Measurements from ENCODE around the gene GH2. TPM values are rescaled to one million over a fixed set of nuclear protein-coding genes. Genes with fewer than 3 reads are reported as not detected.
A peak's percentile ranks its signal among the peaks of the same experiment; 100 is the strongest.

The GH2 gene
- total RNA-seq, 1 experiment from 2014 or later: not detected

DNA sequence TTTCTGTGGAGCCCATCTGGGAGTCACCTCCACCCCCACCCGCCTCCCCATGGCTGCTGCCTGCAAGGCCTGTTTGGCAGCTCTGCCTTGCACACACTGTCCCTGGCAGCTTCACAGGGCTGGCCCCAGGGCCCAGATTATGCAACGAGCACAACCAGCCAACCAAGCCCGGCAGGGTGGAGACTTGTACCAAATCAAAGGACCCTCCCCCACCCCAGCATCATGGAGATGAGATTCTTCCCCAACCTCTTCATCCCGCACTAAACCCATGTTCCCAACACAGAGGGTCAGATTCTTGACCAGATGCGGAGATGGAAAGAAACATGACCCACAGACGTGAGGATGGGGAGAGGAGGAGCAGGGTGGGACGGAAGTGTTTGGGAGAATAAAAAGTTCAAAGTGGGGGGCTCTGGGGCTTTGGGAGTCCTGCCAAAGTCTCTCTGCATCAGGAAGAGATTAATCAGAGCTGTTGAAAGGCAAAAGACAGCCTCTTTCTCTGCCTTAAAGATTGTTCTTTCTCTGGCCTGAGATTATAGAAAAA, 43.0 kb downstream of the GH2 start:
- H3K36me3 ChIP-seq (ENCODE audit: low read depth, low read length): peaks cover 22% of the 10 kb centered on the region; the same call in 1 of the 2 replicates
- H3K9me3 ChIP-seq (ENCODE audit: low read length): no peaks in the 10 kb centered on the region
- intact Hi-C loops (cut with micrococcal nuclease): no loop called here
- ATAC-seq: no peak
- H3K9me2 ChIP-seq (replicated peaks; ENCODE audit: low read length): no peaks in the 10 kb centered on the region
- no peak overlapping the region for H3K27ac ChIP-seq (ENCODE audit: low read length)
- ChIA-PET CTCF (interaction anchor here (0.6 kb wide), 1 partner anchor 10 kb away, joined by 3 read pairs; no protein-coding TSS in a partner anchor), POLR2A (ENCODE audit: unreplicated experiment) (no interaction called here)
- peak; percentile 75 for DNase-seq
- no peak overlapping the region for H2AFZ ChIP-seq (ENCODE audit: low read length)
- BruUV-seq (replicated peaks): no TSS peak
- peaks cover 58% of the 10 kb centered on the region for H3K79me2 ChIP-seq (ENCODE audit: low read length)
- no peaks in the 10 kb centered on the region for H3K27me3 ChIP-seq (ENCODE audit: low read length)
- peaks cover 33% of the 10 kb centered on the region for H3K4me1 ChIP-seq (ENCODE audit: insufficient read depth, low read length)
- H3K4me2 ChIP-seq (ENCODE audit: low read length): peak overlapping the region; percentile 66
- no peak overlapping the region for H3K9ac ChIP-seq (ENCODE audit: low read length)
- TF ChIP-seq EZH2phosphoT487 (IDR thresholded peaks at IDR 0.05; ENCODE audit: borderline replicate concordance, low read length) (no peak), EZH2 (IDR thresholded peaks at IDR 0.05; ENCODE audit: low read length, unreplicated experiment) (no peak)
- TF ChIP-seq, protein P1, sequence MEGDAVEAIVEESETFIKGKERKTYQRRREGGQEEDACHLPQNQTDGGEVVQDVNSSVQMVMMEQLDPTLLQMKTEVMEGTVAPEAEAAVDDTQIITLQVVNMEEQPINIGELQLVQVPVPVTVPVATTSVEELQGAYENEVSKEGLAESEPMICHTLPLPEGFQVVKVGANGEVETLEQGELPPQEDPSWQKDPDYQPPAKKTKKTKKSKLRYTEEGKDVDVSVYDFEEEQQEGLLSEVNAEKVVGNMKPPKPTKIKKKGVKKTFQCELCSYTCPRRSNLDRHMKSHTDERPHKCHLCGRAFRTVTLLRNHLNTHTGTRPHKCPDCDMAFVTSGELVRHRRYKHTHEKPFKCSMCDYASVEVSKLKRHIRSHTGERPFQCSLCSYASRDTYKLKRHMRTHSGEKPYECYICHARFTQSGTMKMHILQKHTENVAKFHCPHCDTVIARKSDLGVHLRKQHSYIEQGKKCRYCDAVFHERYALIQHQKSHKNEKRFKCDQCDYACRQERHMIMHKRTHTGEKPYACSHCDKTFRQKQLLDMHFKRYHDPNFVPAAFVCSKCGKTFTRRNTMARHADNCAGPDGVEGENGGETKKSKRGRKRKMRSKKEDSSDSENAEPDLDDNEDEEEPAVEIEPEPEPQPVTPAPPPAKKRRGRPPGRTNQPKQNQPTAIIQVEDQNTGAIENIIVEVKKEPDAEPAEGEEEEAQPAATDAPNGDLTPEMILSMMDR (conservative IDR thresholded peaks at IDR 0.05; ENCODE audit: low read depth, low read length): no peak
- H4K20me1 ChIP-seq (ENCODE audit: low read length): 0 out of 2 replicates have a peak, but pooled peaks cover 6% of the 10 kb centered on the region
- H3K4me3 ChIP-seq (ENCODE audit: low read length): peak overlapping the region; percentile 14; the same call in 1 of the 2 replicates
- H3F3A ChIP-seq (ENCODE audit: low read length, unreplicated experiment): no peaks in the 10 kb centered on the region

DNA sequence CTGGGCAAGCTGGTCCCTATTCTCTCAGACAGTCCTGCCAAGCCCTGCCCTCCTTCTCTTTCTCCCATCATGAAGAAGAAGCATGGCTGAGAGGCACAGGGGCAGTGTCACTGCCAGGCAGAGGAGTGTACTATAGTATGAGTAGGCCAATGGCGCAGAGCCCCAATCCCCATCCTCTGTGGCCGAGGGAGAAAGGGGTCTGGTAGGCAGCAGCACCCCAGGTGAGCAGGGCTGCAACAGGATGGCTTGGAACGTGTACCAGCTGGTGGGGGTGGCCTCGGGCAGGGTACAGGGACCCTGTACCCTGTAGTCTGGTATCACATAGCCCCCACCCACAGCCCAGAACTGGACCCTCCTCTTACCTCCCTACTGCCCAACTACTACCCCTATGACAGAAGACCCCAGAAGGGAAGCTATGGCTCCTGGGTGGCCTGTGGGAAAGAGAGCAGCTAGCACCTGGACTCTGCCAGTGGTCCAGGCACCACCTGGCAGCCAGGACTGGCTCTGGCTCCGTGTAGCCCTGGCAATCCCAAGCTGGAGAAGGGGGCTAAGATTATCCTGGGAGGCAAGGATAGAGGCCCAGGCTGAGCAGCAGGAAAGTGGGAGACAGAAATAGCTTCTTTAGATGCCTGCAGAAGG, 43.7 kb downstream of the GH2 start:
- peaks cover 28% of the 10 kb centered on the region; the same call in 1 of the 2 replicates for H3K36me3 ChIP-seq (ENCODE audit: low read depth, low read length)
- H3K4me3 ChIP-seq (ENCODE audit: low read length): peak overlapping the region; percentile 14; the same call in 1 of the 2 replicates
- CTCF ChIA-PET: no interaction called here
- no peaks in the 10 kb centered on the region for H3K27me3 ChIP-seq (ENCODE audit: low read length)
- H3K4me1 ChIP-seq (ENCODE audit: insufficient read depth, low read length): peaks cover 33% of the 10 kb centered on the region
- TF ChIP-seq, protein P1 (conservative IDR thresholded peaks at IDR 0.05; ENCODE audit: low read depth, low read length): no peak
- TF ChIP-seq EZH2 (IDR thresholded peaks at IDR 0.05; ENCODE audit: low read length, unreplicated experiment) (no peak), EZH2phosphoT487 (IDR thresholded peaks at IDR 0.05; ENCODE audit: borderline replicate concordance, low read length) (no peak)
- ATAC-seq: no peak
- no peaks in the 10 kb centered on the region for H3K9me2 ChIP-seq (replicated peaks; ENCODE audit: low read length)
- DNase-seq: no peak
- H3K9me3 ChIP-seq (ENCODE audit: low read length): no peaks in the 10 kb centered on the region
- no peak overlapping the region for H2AFZ ChIP-seq (ENCODE audit: low read length)
- intact Hi-C loops (cut with micrococcal nuclease): no loop called here
- H3K27ac ChIP-seq (ENCODE audit: low read length): no peak overlapping the region
- 0 out of 2 replicates have a peak, but pooled peaks cover 6% of the 10 kb centered on the region for H4K20me1 ChIP-seq (ENCODE audit: low read length)
- BruUV-seq (replicated peaks): no TSS peak
- H3K79me2 ChIP-seq (ENCODE audit: low read length): peaks cover 58% of the 10 kb centered on the region
- peak overlapping the region; percentile 66 for H3K4me2 ChIP-seq (ENCODE audit: low read length)
- no peak overlapping the region for H3K9ac ChIP-seq (ENCODE audit: low read length)
- no peaks in the 10 kb centered on the region for H3F3A ChIP-seq (ENCODE audit: low read length, unreplicated experiment)
- POLR2A ChIA-PET (ENCODE audit: unreplicated experiment): no interaction called here

DNA sequence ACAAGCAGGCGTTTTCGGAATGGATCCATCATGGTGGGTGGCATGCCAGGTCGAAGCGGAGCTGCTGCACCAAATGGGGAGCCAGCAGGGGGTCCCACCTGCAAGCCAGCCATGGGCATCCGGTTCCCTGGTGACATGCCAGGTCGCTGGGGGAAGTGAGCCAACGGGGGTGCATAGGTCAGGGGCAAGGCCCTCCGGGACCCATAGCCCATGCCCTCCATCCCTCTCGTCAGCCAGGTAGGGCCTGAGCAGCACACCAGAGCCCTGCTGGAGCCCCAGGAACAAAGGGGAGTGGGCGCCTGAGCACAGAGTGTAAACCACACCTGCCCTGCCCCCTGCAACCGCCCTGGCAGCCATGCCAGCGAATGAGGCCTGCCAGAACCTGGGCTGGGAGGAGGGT, 44.3 kb downstream of the GH2 start:
- no TSS peak for BruUV-seq (replicated peaks)
- H3F3A ChIP-seq (ENCODE audit: low read length, unreplicated experiment): no peaks in the 10 kb centered on the region
- peaks cover 58% of the 10 kb centered on the region for H3K79me2 ChIP-seq (ENCODE audit: low read length)
- H3K36me3 ChIP-seq (ENCODE audit: low read depth, low read length): peaks cover 34% of the 10 kb centered on the region; the same call in 1 of the 2 replicates
- no peak for DNase-seq
- TF ChIP-seq EZH2 (IDR thresholded peaks at IDR 0.05; ENCODE audit: low read length, unreplicated experiment): no peak
- TF ChIP-seq, protein P1 (conservative IDR thresholded peaks at IDR 0.05; ENCODE audit: low read depth, low read length): no peak
- TF ChIP-seq EZH2phosphoT487 (IDR thresholded peaks at IDR 0.05; ENCODE audit: borderline replicate concordance, low read length): no peak
- H3K4me1 ChIP-seq (ENCODE audit: insufficient read depth, low read length): peaks cover 33% of the 10 kb centered on the region
- no peaks in the 10 kb centered on the region for H3K9me3 ChIP-seq (ENCODE audit: low read length)
- H3K27me3 ChIP-seq (ENCODE audit: low read length): no peaks in the 10 kb centered on the region
- ATAC-seq: no peak
- no peak overlapping the region for H3K4me3 ChIP-seq (ENCODE audit: low read length)
- H3K9me2 ChIP-seq (replicated peaks; ENCODE audit: low read length): no peaks in the 10 kb centered on the region
- ChIA-PET POLR2A (ENCODE audit: unreplicated experiment) (no interaction called here), CTCF (no interaction called here)
- H3K4me2 ChIP-seq (ENCODE audit: low read length): no peak overlapping the region
- 0 out of 2 replicates have a peak, but pooled peaks cover 6% of the 10 kb centered on the region for H4K20me1 ChIP-seq (ENCODE audit: low read length)
- H3K9ac ChIP-seq (ENCODE audit: low read length): no peak overlapping the region
- H2AFZ ChIP-seq (ENCODE audit: low read length): no peak overlapping the region
- intact Hi-C loops (cut with micrococcal nuclease): no loop called here
- H3K27ac ChIP-seq (ENCODE audit: low read length): no peak overlapping the region
